GM19467 (cell line): Measurements from ENCODE around the gene FAM110A.
"Not testable (repeated sequence)": the region's sequence is repeated elsewhere in the genome, so short reads cannot be mapped to it uniquely, and the experiment has no call there.

Experiments
- ATAC-seq: cut with Tn5 transposase; IDR thresholded peaks from one replicate; pipeline ENCODE4 v1.9.1; 2021; ENCODE audit warnings: mild to moderate bottlenecking, moderate library complexity; ENCODE audit not compliant: unreplicated experiment

The FAM110A gene

GRCh38 chr20:841568-842546 lies 8.3 kb downstream of the FAM110A start:
- ATAC-seq, result no peak

GRCh38 chr20:842547-842940 lies 9.0 kb downstream of the FAM110A start:
- no peak for ATAC-seq

- ATAC-seq, result no peak
These were observed 10.4 kb downstream of the FAM110A start for GRCh38 chr20:843912-844311.

GRCh38 chr20:844473-845225 lies 11.1 kb downstream of the FAM110A start:
- ATAC-seq, result peak; percentile 95

GRCh38 chr20:845226-845868 lies 11.8 kb downstream of the FAM110A start:
- no peak for ATAC-seq

GRCh38 chr20:845941-846893 lies 12.7 kb downstream of the FAM110A start:
- ATAC-seq, result no peak

- ATAC-seq, result no peak
These were observed 13.4 kb downstream of the FAM110A start for GRCh38 chr20:846894-847278.

- no peak for ATAC-seq
These were observed 14.7 kb downstream of the FAM110A start for GRCh38 chr20:848193-848592.

- ATAC-seq, result not testable (repeated sequence)
These were observed 15.2 kb downstream of the FAM110A start for GRCh38 chr20:848731-849130.

- ATAC-seq, result no peak
These were observed 20.0 kb downstream of the FAM110A start for GRCh38 chr20:853406-853996.

- no peak for ATAC-seq
These were observed 21.1 kb downstream of the FAM110A start for GRCh38 chr20:854601-855000.

GRCh38 chr20:855466-856360 lies 22.2 kb downstream of the FAM110A start:
- no peak for ATAC-seq

- ATAC-seq, result no peak
These were observed 22.9 kb downstream of the FAM110A start for GRCh38 chr20:856361-856775.

GRCh38 chr20:858011-858410 lies 24.5 kb downstream of the FAM110A start:
- no peak for ATAC-seq

- ATAC-seq, result no peak
These were observed 26.3 kb downstream of the FAM110A start for GRCh38 chr20:859751-860231.

- no peak for ATAC-seq
These were observed 27.4 kb downstream of the FAM110A start for GRCh38 chr20:860891-861290.

GRCh38 chr20:865440-865839 lies 31.9 kb downstream of the FAM110A start:
- no peak for ATAC-seq

GRCh38 chr20:868279-868678 lies 34.8 kb downstream of the FAM110A start:
- ATAC-seq, result no peak

GRCh38 chr20:869606-870005 lies 36.1 kb downstream of the FAM110A start:
- ATAC-seq, result no peak
